Measurements from ENCODE around the gene MED13L.

Gene MED13L

DNA sequence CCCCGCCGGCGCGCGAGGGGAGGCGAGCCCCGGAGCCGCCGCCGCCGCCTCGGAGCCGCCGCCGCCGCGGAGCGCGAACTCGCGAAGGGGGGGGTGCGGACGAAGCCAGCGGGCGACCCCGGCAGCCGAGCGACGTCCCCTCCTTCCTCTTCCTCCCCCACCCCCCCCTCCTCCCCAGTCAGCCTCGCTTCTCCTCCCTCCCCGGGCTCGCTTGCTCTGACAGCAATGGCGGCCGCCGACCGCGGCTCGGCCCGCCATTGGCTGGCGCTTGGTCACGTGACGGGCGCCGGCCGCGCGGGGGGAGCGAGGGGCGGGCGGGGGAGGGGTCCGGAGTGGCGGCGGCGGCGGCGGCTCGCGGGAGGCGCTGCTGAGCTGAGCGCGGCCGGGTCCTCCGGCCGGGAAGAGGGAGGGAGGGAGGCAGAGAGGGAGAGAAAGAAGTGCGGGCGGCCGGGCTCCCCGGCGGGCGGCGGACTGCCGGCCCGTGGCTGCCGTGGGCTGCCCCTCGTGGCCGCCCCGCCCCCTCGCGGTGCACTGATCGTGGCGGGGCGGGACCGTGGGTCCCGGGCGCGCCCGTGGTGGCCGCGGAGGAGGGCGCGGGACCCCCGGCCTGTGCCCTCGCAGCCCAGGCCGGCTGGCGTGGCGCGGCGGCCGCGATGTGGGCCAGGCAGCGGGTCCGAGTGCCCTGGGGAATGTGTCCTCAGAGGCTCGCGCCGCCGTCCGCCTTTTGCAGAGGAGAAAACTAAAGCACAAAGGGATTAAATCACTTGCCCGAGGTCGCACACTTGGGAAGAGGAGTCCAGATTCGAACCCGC lies at the start of gene MED13L:
Gene MED13L (minus strand): TSS at position 227 of the 812 bp plus-strand sequence. CDS start 562 bp downstream, outside the sequence.
- H3K36me3 ChIP-seq (ENCODE audit: control insufficient read depth in 1 of 2, insufficient read depth in 2 of 2, low read length in 2 of 2), result no peaks in the 10 kb centered on the region
- peak within 1 kb of the TSS; percentile 83 for H3K27ac ChIP-seq (ENCODE audit: low read depth, low read length)
- no peaks in the 10 kb centered on the region for H3K9me3 ChIP-seq (ENCODE audit: control insufficient read depth in 1 of 2, low read length in 2 of 2)
- peaks cover 18 to 21% of the 10 kb centered on the region in 2 donors for H3K4me1 ChIP-seq (ENCODE audit: control insufficient read depth in 1 of 2, insufficient read depth in 2 of 2, low read length in 2 of 2)
- H3K27me3 ChIP-seq (ENCODE audit: control insufficient read depth in 1 of 2, insufficient read depth in 2 of 2, low read length in 2 of 2), result no peaks in the 10 kb centered on the region
- H3K4me3 ChIP-seq (ENCODE audit: low read depth in 1 of 2, low read length in 2 of 2), result peak within 1 kb of the TSS; percentile 74 to 92
- H3K9ac ChIP-seq (ENCODE audit: low read depth in 1 of 2, low read length in 2 of 2), result peak within 1 kb of the TSS; percentile 71 to 72

DNA sequence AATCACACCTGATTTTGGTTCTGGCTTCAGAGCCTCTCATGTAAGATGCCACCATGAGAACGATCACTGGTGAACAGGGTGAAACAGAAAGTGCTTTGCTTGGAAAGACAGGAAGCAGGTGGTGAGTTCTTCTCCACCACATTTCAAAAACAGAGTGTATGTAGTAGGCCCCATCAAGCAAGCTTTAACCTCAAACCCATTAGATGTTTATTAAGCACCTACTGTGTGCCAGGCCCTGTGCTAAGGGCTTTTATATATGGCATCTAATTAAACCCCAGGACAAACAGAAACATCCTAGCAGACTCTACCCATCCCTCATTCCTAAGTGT lies 47.8 kb upstream of the MED13L start:
- Histone ChIP-seq H3K9me3 (ENCODE audit: control insufficient read depth in 1 of 2, low read length in 2 of 2) (no peaks in the 10 kb centered on the region), H3K27me3 (ENCODE audit: control insufficient read depth in 1 of 2, insufficient read depth in 2 of 2, low read length in 2 of 2) (no peaks in the 10 kb centered on the region), H3K4me3 (ENCODE audit: low read depth in 1 of 2, low read length in 2 of 2) (no peak overlapping the region), H3K36me3 (ENCODE audit: control insufficient read depth in 1 of 2, insufficient read depth in 2 of 2, low read length in 2 of 2) (no peaks in the 10 kb centered on the region), H3K27ac (ENCODE audit: low read depth, low read length) (no peak overlapping the region), H3K9ac (ENCODE audit: low read depth in 1 of 2, low read length in 2 of 2) (no peak overlapping the region), H3K4me1 (ENCODE audit: control insufficient read depth in 1 of 2, insufficient read depth in 2 of 2, low read length in 2 of 2) (peaks cover 4 to 13% of the 10 kb centered on the region in 2 donors)

DNA sequence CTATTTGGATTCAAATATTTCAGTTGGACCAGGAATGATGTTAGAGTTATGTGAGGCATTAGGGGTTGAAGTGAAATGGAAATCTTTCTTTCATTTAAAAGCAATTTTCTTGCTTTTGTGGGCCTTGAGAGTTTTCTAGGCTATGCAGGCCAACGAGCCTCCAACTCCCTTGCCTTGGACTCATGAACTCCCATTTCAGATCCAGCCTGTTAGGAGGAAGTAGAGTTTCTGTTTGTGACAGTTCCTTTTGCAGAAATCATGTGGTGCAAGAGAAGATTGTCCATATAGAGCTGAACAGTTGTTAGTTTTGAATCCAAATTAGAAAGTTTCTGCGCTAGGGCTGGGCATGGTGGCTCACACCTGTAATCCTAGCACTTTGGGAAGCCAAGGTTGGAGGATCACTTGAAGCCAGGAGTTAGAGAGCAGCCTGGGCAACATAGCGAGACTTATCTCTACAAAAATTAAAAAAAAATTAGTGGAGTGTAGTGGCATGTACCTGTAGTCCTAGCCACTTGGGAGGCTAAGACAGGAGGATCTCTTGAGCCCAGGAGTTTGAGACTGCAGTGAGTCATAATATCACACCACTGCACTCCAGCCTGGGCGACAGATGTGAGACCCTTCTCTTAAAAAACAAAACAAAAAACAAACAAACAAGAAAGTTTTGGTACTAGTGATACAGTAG lies 47.3 kb upstream of the MED13L start:
- no peak overlapping the region for H3K27ac ChIP-seq (ENCODE audit: low read depth, low read length)
- H3K36me3 ChIP-seq (ENCODE audit: control insufficient read depth in 1 of 2, insufficient read depth in 2 of 2, low read length in 2 of 2), result no peaks in the 10 kb centered on the region
- H3K4me1 ChIP-seq (ENCODE audit: control insufficient read depth in 1 of 2, insufficient read depth in 2 of 2, low read length in 2 of 2), result peaks cover 8 to 15% of the 10 kb centered on the region in 2 donors
- H3K9ac ChIP-seq (ENCODE audit: low read depth in 1 of 2, low read length in 2 of 2), result no peak overlapping the region
- no peak overlapping the region for H3K4me3 ChIP-seq (ENCODE audit: low read depth in 1 of 2, low read length in 2 of 2)
- H3K9me3 ChIP-seq (ENCODE audit: control insufficient read depth in 1 of 2, low read length in 2 of 2), result no peaks in the 10 kb centered on the region
- no peaks in the 10 kb centered on the region for H3K27me3 ChIP-seq (ENCODE audit: control insufficient read depth in 1 of 2, insufficient read depth in 2 of 2, low read length in 2 of 2)

DNA sequence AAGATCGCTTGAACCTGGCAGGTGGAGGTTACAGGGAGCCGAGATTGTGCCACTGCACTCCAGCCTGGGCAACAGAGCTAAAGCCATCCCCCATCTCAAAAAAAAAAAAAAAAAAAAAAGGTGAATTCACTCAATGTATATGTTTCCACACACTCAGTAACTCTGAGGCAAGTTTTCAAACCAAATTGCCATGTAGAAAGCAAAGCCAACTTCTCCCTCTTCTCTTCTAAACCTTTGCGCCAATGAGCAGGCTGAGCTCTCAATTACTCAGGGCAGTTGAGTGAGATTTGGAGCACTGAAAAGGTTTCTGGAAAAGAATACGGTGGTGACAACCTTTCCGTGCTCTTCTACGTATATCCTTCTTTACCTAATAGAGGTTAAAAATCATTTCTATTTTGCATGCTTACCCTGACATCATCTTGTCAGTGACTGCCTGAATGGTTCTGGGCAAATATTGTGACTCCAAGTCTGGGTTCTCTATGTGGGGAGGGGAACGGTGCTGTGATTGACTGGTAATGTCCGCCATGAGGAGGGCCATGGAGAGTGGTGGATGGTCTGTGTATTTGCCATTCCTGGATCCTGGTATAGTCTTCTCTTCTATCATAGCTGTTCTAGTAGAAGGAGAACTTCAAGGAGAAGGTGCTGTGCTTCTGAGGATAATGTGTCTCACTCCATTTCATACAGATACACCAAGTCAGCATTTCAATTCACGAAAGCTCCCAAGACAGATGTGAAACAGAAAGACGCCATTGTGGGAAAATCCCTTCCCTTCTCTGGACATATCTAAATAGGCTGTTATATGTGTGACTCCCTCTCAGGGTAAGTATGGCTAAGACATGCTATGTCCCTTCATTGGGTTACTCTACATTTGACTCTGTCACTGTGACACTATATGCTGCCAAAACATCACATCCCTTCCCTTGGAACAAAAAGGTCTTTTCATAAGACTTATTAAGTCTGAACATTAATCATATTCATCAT lies 46.2 kb upstream of the MED13L start:
- H3K4me1 ChIP-seq (ENCODE audit: control insufficient read depth in 1 of 2, insufficient read depth in 2 of 2, low read length in 2 of 2), result peaks cover 16 to 20% of the 10 kb centered on the region in 2 donors
- no peaks in the 10 kb centered on the region for H3K9me3 ChIP-seq (ENCODE audit: control insufficient read depth in 1 of 2, low read length in 2 of 2)
- no peaks in the 10 kb centered on the region for H3K36me3 ChIP-seq (ENCODE audit: control insufficient read depth in 1 of 2, insufficient read depth in 2 of 2, low read length in 2 of 2)
- H3K4me3 ChIP-seq (ENCODE audit: low read depth in 1 of 2, low read length in 2 of 2), result no peak overlapping the region
- no peak overlapping the region for H3K27ac ChIP-seq (ENCODE audit: low read depth, low read length)
- no peaks in the 10 kb centered on the region for H3K27me3 ChIP-seq (ENCODE audit: control insufficient read depth in 1 of 2, insufficient read depth in 2 of 2, low read length in 2 of 2)
- no peak overlapping the region for H3K9ac ChIP-seq (ENCODE audit: low read depth in 1 of 2, low read length in 2 of 2)

DNA sequence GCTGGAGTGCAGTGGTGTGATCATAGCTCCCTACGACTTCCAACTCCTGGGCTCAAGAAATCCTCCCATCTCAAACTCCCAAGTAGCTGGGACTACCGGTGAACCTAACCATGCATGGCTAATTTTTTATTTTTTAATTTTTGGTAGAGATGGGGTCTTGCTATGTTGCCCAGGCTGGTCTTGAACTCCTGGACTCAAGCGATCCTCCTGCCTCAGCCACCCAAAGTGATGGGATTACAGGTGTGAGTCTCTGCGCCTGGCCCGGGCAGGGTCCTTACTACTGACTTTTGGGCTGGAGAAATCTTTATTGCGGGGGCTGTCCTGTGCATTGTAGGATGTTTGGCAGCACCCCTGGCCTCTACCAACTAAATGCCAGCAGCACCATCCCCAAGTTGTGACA lies 44.4 kb upstream of the MED13L start:
- no peaks in the 10 kb centered on the region for H3K27me3 ChIP-seq (ENCODE audit: control insufficient read depth in 1 of 2, insufficient read depth in 2 of 2, low read length in 2 of 2)
- no peak overlapping the region for H3K4me3 ChIP-seq (ENCODE audit: low read depth in 1 of 2, low read length in 2 of 2)
- peaks cover 20 to 25% of the 10 kb centered on the region in 2 donors for H3K4me1 ChIP-seq (ENCODE audit: control insufficient read depth in 1 of 2, insufficient read depth in 2 of 2, low read length in 2 of 2)
- no peak overlapping the region for H3K27ac ChIP-seq (ENCODE audit: low read depth, low read length)
- no peaks in the 10 kb centered on the region for H3K36me3 ChIP-seq (ENCODE audit: control insufficient read depth in 1 of 2, insufficient read depth in 2 of 2, low read length in 2 of 2)
- no peak overlapping the region for H3K9ac ChIP-seq (ENCODE audit: low read depth in 1 of 2, low read length in 2 of 2)
- H3K9me3 ChIP-seq (ENCODE audit: control insufficient read depth in 1 of 2, low read length in 2 of 2), result no peaks in the 10 kb centered on the region

DNA sequence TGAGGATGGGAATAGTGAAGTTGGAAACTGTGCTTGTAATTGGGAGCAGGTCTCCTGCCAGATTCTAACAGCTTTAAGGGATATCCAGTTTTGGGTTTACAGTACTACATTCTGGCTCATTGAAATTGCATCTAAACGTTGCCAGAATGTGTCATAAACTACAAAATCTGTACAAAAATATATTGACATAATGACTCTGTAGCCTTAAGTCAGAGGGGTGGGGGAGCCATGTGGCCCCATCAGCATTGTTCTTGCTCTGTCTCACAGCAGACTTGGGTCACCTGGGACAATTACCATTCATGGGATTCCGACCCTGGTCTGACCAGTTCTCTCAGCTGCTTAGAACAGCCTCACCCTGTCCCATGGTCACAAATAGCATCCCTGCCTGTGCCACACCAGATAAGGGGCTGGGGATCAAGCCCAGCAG lies 43.3 kb upstream of the MED13L start:
- H3K9me3 ChIP-seq (ENCODE audit: control insufficient read depth in 1 of 2, low read length in 2 of 2), result no peaks in the 10 kb centered on the region
- no peaks in the 10 kb centered on the region for H3K36me3 ChIP-seq (ENCODE audit: control insufficient read depth in 1 of 2, insufficient read depth in 2 of 2, low read length in 2 of 2)
- H3K9ac ChIP-seq (ENCODE audit: low read depth in 1 of 2, low read length in 2 of 2), result no peak overlapping the region
- no peak overlapping the region for H3K4me3 ChIP-seq (ENCODE audit: low read depth in 1 of 2, low read length in 2 of 2)
- no peaks in the 10 kb centered on the region for H3K27me3 ChIP-seq (ENCODE audit: control insufficient read depth in 1 of 2, insufficient read depth in 2 of 2, low read length in 2 of 2)
- H3K4me1 ChIP-seq (ENCODE audit: control insufficient read depth in 1 of 2, insufficient read depth in 2 of 2, low read length in 2 of 2), result peaks cover 20 to 25% of the 10 kb centered on the region in 2 donors
- H3K27ac ChIP-seq (ENCODE audit: low read depth, low read length), result no peak overlapping the region

DNA sequence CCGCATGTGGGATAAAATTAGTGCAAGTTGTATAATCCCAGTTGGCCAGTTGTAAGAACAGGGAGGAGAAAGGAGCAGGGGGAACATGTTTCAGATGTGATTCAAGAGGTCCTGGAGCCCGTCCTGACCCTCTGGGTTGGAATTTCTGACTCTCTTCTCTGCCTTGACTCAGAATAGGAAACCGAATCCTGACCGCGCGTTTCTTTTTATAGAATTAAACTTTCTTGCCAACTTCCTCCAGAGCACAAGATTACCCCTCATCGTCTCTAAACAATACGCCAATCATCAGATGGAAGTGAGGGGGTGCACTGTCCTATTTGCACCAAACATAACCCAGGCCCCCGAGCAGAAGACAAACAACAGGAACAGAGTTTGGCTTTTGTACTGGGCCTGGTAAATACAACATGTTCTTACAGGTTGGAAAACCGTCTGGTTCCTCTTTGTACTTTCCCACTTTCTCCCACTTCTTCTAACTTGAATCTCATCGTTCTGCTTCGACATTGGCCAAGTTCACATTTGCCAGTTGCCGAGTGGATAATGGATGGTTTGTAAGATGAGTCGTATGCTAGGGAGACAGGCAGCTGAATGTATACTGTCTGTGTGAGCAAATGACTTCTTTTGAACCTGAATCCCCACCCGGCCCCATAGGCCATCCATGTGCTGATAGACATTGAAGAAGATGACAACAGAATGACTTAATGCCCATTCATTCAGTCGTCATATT lies 42.6 kb upstream of the MED13L start:
- Histone ChIP-seq H3K4me3 (ENCODE audit: low read depth in 1 of 2, low read length in 2 of 2) (no peak overlapping the region), H3K9ac (ENCODE audit: low read depth in 1 of 2, low read length in 2 of 2) (no peak overlapping the region), H3K9me3 (ENCODE audit: control insufficient read depth in 1 of 2, low read length in 2 of 2) (no peaks in the 10 kb centered on the region), H3K27ac (ENCODE audit: low read depth, low read length) (peak overlapping the region; percentile 15), H3K4me1 (ENCODE audit: control insufficient read depth in 1 of 2, insufficient read depth in 2 of 2, low read length in 2 of 2) (peaks cover 16 to 25% of the 10 kb centered on the region in 2 donors), H3K27me3 (ENCODE audit: control insufficient read depth in 1 of 2, insufficient read depth in 2 of 2, low read length in 2 of 2) (no peaks in the 10 kb centered on the region), H3K36me3 (ENCODE audit: control insufficient read depth in 1 of 2, insufficient read depth in 2 of 2, low read length in 2 of 2) (no peaks in the 10 kb centered on the region)

DNA sequence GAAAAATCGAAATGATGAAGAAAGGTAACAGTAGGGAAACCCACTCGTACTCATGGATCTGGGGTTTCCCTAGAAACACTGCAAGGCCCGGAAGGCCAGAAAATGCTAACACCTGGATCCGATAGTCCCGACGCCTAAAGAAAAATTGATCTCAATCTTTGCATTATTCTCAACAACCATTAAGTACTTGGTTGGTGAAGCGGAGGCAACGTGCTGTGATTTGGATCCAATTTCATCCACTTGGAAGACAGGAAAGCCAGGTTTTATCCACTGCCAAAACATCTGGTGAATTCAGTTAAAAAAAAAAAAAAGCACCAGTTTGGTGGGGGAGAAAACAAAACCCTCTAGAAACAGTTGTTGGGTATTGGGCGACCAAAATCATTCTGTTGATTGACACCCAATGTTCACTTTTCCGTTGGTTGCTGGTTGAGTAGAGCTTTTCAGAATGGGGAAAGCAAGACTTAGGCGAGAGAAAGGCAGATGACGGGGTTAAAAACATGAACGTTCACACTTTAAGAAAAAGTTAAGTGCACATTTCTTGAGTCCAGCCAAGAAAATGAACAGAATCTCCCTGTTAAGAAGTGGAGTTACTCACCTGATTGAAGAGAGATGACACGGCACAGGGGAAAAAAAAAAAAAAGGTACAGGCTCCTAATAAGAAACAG lies 41.9 kb upstream of the MED13L start:
- Histone ChIP-seq H3K27me3 (ENCODE audit: control insufficient read depth in 1 of 2, insufficient read depth in 2 of 2, low read length in 2 of 2) (no peaks in the 10 kb centered on the region), H3K9ac (ENCODE audit: low read depth in 1 of 2, low read length in 2 of 2) (no peak overlapping the region), H3K4me1 (ENCODE audit: control insufficient read depth in 1 of 2, insufficient read depth in 2 of 2, low read length in 2 of 2) (peaks cover 12 to 25% of the 10 kb centered on the region in 2 donors), H3K9me3 (ENCODE audit: control insufficient read depth in 1 of 2, low read length in 2 of 2) (no peaks in the 10 kb centered on the region), H3K27ac (ENCODE audit: low read depth, low read length) (peak overlapping the region; percentile 15), H3K36me3 (ENCODE audit: control insufficient read depth in 1 of 2, insufficient read depth in 2 of 2, low read length in 2 of 2) (no peaks in the 10 kb centered on the region), H3K4me3 (ENCODE audit: low read depth in 1 of 2, low read length in 2 of 2) (no peak overlapping the region)

DNA sequence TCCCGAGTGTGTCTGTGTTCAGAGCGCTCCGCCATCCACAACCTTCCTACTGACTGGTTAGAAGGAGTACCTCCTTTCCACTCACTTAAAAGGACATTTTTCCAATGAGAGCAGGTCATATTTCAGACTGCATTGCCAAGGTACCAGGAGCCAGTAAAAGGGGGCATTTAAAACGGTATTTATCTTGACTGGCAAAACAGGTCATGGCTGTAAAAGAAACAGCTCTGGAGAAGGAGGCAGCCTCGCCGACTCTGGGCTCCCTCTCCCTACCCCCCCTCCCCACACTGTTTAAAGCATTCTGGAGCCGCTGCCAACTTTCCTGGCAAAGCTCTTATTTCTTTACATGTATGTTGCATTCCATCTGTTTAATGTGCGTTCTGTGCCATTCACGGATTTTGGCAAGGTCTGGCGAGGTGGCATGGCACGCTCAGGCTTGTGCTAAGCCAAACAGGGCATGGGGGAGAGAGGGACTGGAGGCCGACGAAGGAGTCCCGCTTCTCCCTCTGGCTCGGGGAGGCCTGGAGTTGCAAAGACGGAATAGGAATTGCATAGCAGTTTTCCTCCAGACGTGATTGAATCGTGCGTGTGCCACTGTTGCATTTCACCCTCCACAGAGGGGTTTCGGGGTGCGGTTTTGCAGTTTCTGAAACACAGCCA lies 41.2 kb upstream of the MED13L start:
- Histone ChIP-seq H3K36me3 (ENCODE audit: control insufficient read depth in 1 of 2, insufficient read depth in 2 of 2, low read length in 2 of 2) (no peaks in the 10 kb centered on the region), H3K9ac (ENCODE audit: low read depth in 1 of 2, low read length in 2 of 2) (no peak overlapping the region), H3K27me3 (ENCODE audit: control insufficient read depth in 1 of 2, insufficient read depth in 2 of 2, low read length in 2 of 2) (no peaks in the 10 kb centered on the region), H3K27ac (ENCODE audit: low read depth, low read length) (no peak overlapping the region), H3K4me3 (ENCODE audit: low read depth in 1 of 2, low read length in 2 of 2) (peak overlapping the region in 1 of 2 donors; percentile 32), H3K9me3 (ENCODE audit: control insufficient read depth in 1 of 2, low read length in 2 of 2) (no peaks in the 10 kb centered on the region), H3K4me1 (ENCODE audit: control insufficient read depth in 1 of 2, insufficient read depth in 2 of 2, low read length in 2 of 2) (peaks cover 12 to 29% of the 10 kb centered on the region in 2 donors)
